GM18867 (cell line): ENCODE results near the gene RPS2.
"Not testable (repeated sequence)": the region's sequence is repeated elsewhere in the genome, so short reads cannot be mapped to it uniquely, and the experiment has no call there.

Experiments
- ATAC-seq: cut with Tn5 transposase; IDR thresholded peaks from one replicate; pipeline ENCODE4 v1.9.1; 2021; ENCODE audit warnings: mild to moderate bottlenecking, moderate library complexity; ENCODE audit not compliant: unreplicated experiment

The RPS2 gene

DNA sequence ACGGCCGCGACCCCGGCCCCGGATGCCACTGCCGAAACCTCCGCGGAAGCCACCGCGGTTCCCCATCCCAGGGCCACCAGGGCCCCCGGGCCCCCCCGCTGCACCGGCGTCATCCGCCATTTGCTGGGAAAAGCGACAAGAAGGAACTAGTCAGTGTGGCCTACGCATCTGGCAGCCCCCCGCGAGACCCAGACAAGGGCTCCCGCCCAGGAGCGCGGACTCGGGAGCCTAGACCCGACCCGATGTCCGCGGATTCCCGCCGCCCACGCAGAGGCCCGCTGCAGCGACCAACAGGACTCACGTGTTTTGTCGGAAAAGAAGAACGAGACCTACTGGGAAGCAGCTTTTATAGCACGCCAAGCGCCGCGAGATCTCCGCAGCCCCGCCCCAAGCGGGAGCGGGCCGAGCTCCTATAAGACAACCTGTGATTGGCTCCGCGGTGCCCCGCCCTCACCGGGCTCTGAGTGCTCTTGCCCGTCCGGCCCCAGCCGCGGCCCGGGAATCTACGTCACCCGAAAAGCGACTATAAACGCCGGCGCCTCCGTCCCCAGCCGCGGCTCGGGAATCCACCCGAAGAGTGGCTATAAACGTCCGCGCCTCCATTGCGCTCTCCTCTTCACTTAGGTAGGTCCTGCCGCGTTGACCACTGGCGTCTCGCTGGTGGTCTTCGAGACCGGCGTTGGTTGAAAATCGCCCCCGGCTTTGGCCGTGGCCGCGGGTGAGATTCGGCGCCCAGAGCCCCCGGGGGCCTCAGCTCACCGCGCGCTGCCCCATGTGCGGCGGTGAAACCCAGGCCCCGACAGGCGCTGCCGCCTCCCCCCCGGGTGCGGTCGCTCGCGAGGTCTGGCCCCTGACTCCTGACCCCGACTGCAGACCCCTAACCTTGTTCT lies at the start of gene RPS2:
Gene RPS2 (minus strand): TSS at position 321 of the 890 bp plus-strand sequence. CDS start 201 bp downstream, at position 120.
- peak; percentile 83 for ATAC-seq

DNA sequence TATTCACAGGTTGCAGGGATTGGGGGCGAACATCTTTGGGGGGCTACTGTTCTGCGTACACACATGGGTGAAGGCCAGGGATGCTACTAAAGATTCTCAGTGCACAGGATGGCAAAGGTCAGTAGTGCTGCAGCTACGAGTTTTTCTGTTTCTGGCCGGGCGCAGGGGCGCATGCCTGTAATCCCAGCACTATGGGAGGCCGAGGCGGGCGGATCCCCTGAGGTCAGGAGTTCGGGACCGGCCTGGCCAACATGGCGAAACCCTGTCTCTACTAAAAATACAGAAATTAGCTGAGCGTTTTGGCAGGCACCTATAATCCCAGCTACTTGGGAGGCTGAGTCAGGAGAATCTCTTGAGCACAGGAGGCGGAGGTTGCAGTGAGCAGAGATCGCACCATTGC lies 48.9 kb upstream of the RPS2 start:
- ATAC-seq: no peak

DNA sequence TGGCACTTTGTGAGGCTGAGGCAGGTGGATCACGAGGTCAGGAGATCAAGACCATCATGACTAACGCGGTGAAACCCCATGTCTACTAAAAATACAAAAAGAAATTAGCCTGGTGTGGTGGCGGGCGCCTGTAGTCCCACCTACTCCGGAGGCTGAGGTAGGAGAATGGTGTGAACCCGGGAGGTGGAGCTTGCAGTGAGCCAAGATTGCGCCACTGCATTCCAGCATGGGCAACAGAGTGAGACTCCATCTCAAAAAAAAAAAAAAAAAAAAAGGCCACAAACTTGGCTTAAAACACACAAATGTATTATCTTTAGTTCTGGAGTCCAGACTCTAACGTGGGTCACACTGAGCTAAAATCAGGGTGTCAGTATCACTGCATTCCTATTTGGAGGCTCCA lies 47.1 kb upstream of the RPS2 start:
- ATAC-seq: not testable (repeated sequence)

DNA sequence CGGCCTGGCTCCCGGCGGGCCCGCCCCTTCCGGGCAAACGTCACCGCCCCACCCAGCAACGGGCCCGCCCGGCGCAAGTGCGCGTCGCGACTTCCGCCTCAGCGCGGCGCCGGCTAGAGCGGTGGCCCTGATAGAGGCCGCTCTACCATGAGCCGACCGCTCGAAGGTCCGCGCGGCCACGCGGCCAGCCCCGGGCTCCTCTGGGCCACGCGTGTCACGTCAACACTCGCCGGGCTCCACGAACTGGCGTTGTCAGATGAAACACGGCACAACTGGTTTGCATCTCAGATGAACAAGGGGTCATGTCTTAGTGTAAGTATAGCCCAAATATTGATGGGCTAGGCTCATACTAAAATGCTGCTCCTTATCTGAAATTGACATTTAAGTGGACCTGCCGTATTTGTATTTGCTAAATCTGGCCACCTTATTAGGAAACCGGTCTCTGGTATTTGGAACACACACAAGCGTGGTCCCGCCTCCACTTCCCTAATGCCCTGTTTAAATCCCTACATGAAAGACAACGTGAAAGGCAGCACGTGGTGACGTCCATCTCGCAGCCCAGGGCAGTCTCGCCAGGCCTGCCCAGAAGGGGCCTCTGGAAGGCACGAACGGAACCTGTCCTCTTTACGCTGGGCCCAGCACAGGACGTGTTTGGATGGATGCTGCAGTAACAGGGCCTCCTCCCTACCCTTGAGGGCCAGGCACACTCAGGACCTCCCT lies 45.3 kb upstream of the RPS2 start, which contains the start of gene ZNF598:
Gene ZNF598 (minus strand): TSS at position 31 of the 720 bp plus-strand sequence.
- ATAC-seq: peak; percentile 85

DNA sequence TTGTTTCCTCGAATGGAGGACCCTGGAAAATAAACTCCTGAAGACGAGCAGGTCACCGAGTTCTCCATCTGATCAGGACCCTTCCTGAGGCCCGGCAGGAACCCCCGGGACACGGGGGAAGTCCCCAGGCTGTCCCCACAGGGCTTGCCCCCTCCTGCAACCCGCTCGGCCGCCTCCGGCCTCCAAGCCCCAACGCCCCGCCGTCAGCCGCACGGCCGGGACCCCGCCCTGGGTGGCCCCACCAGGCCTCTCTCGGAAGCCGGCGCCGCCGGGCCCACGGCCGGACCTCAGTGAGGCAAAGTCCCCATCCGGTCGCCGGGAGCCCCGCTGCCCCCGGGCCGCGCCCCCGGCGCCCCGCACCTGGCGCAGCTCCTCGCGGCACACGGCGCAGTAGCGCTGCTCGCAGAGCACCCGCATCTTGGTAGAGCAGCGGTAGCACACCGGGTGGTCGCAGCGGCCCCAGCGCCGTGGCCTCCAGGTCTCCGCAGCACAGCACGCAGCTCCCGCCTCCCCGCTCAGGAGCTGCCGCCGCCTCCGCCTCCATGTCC lies 44.6 kb upstream of the RPS2 start:
- peak; percentile 29 for ATAC-seq

DNA sequence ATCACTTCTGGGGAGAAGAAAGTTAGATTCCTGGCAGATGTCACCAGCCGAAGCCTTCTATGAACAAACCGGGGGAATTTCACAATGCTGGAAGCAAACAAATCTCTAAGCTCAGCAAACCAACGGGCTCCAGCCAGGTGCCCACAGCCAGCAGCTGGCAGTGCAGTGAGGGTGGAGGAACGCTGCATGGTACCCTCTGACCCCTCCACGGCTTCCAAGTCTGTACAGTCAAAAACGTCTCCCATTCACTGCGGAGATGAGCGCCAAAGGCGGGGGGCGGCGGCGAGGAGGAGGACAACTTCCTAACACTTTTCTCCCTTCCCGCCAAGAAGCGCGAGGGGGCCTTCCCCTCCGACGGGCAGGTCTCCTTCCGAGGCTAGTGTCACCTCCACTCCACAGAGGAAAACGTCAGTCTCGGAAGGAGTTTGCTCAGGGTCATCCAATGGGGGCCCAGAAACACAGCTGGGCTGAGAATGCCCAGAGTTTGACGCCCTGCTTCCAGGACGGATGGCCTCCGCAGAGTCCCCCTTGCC lies 44.1 kb upstream of the RPS2 start:
- ATAC-seq: peak; percentile 4

DNA sequence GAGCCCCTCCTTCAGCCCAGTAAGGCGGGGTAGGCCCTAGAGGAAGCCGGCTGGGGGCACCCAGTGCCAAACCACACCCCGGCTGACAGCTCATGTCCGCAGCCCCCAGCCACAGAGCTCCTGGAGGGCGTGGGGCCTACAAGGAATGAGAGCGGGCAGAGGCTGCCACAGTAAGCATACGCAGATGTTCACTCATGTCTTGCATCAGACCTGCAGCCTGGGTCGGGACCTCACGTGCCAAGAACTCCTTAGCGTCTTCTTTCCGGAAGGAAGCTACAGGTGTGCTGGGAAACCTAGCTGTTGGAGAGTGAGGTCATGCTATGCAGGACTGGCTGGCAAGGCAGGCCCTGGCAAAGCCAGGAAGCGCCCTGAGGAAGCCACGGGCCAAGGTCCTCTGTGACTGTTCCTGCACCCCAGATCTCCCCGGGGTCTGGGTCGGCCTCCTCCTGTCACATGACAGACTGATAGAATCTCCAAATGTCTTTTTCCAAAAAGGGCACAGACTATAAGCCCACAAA lies 43.4 kb upstream of the RPS2 start:
- no peak for ATAC-seq

DNA sequence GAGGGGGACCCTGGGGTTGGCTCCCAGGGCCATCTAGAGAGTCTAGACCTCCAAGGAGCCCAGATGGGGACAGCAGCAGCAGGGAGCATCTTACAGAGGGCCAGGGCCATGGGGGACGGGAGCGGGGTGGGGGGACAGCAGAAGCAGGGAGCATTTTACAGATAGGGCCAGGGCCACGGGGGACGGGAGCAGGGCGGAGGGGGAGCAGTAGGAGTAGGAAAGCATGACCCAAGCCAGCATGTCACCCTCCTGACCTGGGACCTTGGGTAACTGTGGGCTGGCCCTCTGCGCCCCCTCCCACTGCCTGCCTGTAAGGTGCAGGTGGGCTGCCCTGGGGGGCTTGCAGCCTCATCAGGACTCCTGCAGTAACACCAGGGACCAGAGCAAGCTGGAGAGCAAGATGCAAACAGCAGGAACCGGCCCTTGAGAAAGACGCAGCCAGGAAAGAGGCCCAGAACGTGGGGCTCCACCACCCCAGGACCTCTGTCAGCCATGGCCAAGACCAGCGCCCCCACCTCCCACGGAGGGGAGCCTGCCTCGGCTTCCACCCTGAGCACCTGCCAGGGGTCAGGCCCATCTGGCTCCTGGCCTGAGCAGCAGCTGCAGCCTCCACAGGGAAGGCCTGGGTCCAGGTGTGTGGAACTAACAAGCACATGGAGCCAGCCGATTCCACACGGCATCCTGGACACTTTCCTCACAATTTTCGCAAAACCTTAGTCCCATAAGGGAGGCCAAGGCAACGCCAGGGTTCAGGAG lies 42.6 kb upstream of the RPS2 start:
- ATAC-seq: no peak

DNA sequence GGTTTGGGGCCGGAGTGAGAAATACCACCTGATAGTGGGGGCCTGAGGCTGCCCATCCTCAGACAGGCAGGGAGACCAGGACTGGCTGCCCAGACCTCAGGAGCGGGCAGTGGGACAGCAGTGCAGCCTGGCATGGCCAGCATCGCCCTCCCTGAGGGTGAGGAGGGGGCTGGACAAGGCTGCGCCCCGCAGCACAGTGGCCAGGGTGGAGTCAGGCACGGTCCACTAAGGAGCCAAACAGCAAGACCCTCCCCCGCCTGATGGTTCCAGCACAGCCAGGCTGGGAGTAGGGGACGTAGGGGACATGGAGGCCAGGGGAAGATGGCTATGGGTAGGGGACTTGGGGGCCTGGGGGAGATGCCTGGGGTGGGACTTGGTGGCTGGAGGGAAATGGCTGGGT lies 41.7 kb upstream of the RPS2 start:
- ATAC-seq: no peak

DNA sequence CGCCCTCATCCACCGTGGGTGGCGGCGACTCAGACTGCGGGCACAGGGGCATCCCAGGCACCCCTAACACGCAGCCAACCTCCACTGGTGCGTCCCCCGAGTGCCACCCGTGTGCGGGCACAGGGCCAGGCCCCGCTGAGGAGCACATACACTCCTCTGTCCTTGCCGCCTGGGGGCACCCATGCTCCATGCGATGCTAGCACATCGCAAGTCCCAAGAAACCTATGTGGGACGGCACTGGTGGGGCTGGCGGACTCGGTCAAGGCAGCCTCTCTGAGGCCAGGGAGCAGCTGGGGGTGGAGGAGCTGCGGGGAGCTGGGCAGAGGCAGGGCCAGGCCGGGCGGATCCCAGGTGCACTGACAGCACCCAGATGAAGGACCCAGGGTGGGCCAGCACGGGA lies 41.0 kb upstream of the RPS2 start:
- ATAC-seq: no peak

DNA sequence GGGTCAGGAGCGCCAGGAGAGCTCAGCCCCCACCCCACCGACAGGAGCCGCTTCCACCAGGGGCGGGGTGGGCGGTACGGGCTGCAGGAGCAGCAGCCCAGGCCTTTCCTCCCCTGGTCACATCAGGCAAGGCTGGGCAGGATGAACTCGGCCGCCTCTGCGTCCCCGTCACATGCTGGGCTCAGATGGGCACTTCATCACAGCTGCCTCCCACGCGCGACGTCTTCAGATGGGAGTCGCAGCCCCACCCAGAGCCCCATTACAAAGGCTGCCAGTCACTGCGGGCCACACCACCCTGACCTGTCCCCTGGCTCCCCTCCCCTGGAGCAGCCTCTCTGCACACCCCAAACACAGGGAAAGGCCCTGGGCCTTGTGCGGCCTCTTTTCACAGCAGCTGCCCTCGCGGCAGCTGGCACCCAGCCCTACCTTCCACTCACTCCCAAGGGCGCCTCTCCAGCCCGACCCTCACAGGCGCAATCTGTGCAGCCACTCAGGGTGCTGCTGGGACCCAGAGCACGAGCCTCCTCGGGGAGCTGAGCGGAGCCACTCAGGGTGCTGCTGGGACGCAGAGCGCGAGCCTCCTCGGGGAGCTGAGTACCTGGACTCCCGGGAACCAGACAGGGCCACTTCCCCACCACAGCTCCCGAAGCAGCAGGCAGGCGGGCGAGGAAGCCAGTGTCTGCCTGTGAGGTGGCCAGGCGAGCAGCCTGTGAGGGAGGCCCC lies 40.3 kb upstream of the RPS2 start:
- no peak for ATAC-seq

DNA sequence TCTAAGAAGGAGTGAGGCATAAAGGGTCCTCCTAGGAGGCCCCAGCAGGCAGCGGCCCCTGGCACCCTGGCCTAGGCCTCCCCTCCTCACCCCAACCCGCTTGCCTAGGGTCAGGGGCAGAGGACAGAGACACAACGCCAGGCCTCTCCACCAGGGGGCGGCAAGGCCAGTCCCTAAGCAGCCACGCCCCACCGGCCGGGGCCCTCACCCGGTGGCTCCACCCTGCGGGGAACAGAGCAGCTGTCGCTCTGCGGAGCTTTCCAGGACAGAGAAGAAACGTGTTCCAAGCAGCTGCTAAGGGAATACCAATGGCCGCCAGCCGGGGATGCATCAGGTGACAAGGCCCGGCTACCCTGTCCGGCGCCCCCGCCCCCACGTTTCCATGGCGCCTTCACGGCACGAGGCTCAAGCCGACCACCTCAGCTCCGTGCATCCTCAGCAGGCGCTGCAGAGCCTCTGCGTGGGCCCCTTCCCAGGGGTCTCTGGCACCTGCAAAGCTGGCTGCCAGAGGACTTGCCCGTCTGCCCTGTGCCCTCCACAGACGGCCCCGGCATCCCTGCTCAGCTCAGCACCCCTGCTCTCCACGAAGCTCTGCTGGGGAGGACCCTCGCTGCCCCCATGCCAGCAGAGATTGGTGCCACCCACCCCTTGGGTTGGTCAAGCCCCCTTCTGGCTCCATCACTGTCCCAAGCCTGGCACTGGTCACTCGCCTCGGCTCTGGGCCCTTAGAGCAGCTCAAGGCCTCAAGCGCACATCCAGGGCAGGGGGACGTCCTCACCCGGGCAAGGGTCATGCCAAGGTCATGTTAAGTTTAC lies 39.4 kb upstream of the RPS2 start:
- peak; percentile 74 for ATAC-seq

DNA sequence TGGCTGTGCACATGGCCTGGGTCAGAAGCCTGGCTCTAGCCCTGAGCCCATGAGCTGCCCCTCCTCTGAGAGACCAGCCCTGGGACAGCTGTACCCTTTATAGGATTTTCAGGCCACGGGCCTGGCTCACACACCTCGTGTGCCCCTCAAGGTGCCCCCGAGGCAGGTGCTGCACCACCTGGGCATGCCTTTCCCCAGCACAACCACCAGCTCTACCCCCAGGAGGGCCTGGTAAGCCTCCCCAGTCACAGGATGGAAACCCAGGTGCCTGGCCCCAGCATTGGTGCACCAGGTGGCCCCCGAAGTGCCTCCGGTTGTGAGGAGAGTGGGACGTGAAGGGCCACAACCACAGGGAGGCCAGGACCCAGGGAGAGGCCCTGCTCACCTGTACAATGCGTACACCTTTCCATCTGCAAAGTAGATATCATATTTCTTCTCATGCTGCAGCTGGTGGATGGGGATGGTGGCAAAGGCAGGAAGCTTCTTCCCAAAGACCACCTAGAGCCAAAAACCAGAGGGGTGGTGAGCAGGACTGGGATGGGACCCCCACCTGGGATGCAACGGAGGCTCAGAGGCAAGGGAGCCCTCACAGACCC lies 38.7 kb upstream of the RPS2 start:
- ATAC-seq: no peak

DNA sequence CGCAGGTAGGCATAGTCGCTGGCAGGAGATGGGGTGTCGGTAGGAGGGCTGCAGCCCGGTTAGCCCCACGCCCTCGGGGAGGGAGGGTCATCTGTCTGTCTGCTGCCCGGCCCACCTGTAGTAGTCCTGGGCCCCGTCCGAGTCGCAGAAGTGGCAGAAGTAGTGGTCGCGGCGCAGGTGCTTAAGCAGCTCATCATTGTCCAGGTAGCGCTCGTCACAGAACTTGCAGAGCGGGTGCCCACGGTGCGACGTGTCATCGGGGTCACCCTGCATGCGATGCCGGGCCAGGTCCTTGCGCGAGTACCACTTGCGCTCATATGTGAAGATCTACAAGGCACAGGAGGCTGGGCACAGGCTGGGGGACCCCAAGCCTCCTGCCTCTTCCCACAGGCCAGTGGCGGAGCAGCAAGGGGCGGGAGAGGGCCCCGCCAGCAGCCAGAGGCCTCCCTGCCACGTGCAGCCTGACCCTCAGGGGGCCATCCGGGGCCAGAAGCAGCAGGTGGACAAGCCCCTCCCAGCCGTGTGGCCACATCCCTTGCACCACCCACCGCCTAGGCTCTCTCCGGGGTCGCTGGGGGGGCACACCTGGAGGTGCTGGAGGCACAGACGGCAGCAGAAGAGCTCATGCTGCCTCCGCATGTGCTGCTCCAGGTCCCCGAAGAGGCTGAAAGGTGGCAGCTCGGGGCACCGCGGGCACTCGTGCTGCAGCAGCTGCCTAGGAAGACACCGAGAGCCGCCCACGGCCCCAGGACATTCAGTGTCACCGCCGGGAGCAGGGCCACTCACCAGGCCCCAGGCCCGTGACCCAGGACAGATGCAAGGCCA lies 38.0 kb upstream of the RPS2 start:
- ATAC-seq: no peak

DNA sequence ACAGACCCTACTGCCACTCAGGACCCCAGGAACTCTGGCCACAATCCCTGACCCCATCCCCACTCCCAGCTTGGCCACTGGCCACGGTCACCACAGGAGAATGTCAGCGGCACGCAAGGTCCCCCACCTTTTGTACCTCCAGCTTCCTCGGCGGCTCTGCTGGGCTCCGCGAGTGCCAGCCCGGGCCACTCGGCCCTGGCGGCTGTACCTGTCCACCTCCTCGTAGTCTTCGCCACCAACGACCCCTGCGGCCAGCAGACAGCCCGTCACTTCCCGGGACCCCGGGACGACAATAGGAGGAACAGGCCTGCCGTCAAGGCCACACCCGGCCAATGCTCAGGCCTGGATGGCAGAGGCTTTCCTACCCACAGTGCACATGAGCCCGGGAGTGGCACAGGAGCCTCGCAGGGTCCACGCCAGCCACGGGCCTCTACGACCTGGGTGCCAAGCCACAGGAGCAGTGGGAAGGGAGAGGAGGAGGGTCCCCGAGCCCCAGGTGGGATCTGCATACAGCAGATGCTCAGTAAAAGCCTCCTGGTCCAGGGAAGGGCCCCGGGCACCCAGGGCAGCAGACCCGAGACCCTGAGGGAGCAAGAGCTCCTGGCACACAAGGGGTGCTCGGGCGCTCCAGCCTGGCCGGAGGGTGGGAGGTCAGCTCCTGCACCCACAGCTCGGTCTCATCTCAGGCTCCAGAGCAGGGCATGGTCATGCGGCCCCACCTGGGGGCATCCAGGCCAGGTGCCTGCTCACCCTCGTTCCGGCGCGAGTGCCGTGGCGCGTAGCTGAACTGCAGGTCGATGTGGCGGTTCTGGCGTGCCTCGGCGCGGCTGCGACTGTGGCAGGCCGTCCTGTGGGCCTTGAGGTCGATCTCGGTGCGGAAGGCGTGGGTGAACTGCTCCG lies 37.1 kb upstream of the RPS2 start:
- no peak for ATAC-seq

DNA sequence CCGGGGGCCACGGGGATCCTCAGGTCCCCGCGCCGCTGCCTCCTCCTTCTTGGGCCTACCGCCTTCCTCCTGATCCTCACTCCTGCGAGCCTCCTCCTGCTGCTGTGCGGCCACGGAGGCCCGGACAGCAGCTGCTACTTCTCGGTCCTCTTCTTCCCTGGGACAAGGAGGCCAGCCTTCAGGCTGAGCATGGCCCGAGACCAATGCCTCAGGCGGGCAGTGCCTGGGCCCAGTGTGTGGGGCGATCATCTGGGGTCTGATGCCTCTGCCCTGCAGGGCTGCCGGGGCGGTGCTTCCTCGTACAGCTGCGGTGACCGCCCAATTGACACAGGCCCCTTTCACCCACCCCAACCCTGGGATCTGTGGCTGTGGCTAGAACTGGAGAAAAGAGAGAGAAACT lies 36.4 kb upstream of the RPS2 start:
- no peak for ATAC-seq
